OCI-LY1 (cell line): ENCODE measurements around the gene FAM204A.

ENCODE experiments used
- EZH2 ChIP-seq: fragments of 200-600 bp; sonication (generic), shearing (Covaris generic); IDR thresholded peaks from 2 replicates; pipeline ENCODE4 v1.8.0; 2017; ENCODE audit warnings: borderline replicate concordance, mixed run types, mild to moderate bottlenecking, antibody characterized with exemption, low read length, moderate library complexity, mixed read lengths
- TF ChIP-seq, protein P1 (sequence below): fragments of 200-600 bp; sonication (generic), shearing (Covaris generic); IDR thresholded peaks from 2 replicates; pipeline ENCODE4 v1.5.1; 2017; ENCODE audit warnings: mild to moderate bottlenecking, antibody characterized with exemption, low read length, moderate library complexity, mixed read lengths

- TF ChIP-seq, protein P1, sequence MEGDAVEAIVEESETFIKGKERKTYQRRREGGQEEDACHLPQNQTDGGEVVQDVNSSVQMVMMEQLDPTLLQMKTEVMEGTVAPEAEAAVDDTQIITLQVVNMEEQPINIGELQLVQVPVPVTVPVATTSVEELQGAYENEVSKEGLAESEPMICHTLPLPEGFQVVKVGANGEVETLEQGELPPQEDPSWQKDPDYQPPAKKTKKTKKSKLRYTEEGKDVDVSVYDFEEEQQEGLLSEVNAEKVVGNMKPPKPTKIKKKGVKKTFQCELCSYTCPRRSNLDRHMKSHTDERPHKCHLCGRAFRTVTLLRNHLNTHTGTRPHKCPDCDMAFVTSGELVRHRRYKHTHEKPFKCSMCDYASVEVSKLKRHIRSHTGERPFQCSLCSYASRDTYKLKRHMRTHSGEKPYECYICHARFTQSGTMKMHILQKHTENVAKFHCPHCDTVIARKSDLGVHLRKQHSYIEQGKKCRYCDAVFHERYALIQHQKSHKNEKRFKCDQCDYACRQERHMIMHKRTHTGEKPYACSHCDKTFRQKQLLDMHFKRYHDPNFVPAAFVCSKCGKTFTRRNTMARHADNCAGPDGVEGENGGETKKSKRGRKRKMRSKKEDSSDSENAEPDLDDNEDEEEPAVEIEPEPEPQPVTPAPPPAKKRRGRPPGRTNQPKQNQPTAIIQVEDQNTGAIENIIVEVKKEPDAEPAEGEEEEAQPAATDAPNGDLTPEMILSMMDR, result no peak
- no peak for TF ChIP-seq EZH2
These were observed 9.0 kb downstream of the FAM204A start for GRCh38 chr10:118332948-118333710.
